AG04449 (cell line): ENCODE measurements around the gene UNC93A.

Source experiments
- CTCF ChIA-PET: fragments of 350-600 bp; formaldehyde crosslinking; extraction: SDS; loops from one replicate; lab custom pipeline; 2021; ENCODE audit warnings: antibody characterized with exemption; lab: Yijun Ruan, JAX
- POLR2A ChIA-PET: fragments of 400-600, 350-600 bp; formaldehyde crosslinking; extraction: SDS; loops from one replicate; lab custom pipeline; 2020; ENCODE audit warnings: antibody characterized with exemption, inconsistent platforms; lab: Yijun Ruan, JAX
- DNase-seq: peaks from one replicate; pipeline ENCODE4 v3.0.0-alpha.2; 2010; ENCODE audit warnings: low read depth, low spot score
- H3K4me3 ChIP-seq: 2 replicates; pipeline ENCODE4 v1.5.1; 2011; ENCODE audit warnings: low read depth, mild to moderate bottlenecking, control low read depth, low read length
- TF ChIP-seq, protein P1 (sequence below): IDR thresholded peaks from one replicate; pipeline ENCODE4 v1.5.1; 2011; ENCODE audit warnings: mild to moderate bottlenecking, moderate library complexity, low read length, control low read depth, inconsistent platforms; ENCODE audit not compliant: insufficient read depth; ENCODE audit errors: missing control alignments

The UNC93A gene

DNA sequence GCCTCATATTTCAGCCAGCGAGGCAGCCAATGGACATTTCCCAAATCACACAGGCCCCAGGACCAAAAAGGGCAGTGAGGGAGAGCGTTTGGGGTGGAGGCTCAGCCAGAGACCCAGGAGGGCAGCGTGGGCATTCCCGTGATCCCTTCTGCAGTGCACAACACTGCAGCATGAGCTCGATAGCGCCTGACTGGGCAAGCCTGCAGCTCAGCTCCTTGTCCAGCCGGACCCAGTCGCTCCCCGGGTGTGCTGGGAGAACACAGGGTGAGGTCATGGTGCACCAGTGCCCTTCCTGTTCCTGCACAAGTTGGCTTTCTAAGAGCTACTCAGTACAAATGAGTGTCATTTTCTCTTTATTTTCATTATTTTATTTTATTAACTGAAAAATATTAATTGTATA, 39.6 kb downstream of the UNC93A start:
- ChIA-PET CTCF (no interaction called here), POLR2A (no interaction called here)
- DNase-seq = no peak
- no peak overlapping the region for H3K4me3 ChIP-seq
- TF ChIP-seq, protein P1, sequence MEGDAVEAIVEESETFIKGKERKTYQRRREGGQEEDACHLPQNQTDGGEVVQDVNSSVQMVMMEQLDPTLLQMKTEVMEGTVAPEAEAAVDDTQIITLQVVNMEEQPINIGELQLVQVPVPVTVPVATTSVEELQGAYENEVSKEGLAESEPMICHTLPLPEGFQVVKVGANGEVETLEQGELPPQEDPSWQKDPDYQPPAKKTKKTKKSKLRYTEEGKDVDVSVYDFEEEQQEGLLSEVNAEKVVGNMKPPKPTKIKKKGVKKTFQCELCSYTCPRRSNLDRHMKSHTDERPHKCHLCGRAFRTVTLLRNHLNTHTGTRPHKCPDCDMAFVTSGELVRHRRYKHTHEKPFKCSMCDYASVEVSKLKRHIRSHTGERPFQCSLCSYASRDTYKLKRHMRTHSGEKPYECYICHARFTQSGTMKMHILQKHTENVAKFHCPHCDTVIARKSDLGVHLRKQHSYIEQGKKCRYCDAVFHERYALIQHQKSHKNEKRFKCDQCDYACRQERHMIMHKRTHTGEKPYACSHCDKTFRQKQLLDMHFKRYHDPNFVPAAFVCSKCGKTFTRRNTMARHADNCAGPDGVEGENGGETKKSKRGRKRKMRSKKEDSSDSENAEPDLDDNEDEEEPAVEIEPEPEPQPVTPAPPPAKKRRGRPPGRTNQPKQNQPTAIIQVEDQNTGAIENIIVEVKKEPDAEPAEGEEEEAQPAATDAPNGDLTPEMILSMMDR = no peak

DNA sequence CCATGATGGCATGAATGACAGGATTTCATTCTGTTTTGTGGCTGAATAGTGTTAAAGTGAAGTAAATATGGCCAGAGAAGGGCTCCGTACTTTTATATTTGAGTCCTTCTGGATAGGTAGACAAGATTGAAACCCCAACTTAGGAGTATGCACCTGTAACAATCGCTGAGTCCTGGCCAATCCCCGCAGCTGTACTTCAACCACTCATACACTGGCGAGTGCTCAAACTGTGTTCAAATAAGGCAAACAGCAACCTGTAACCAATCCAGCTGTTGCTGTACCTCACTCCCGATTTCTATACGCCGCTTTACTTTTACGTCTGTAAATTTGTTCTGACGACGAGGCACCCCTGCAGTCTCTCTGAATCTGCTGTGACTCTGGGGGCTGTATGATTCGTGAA, 40.5 kb downstream of the UNC93A start:
- DNase-seq = no peak
- ChIA-PET POLR2A (no interaction called here), CTCF (no interaction called here)
- no peak overlapping the region for H3K4me3 ChIP-seq
- TF ChIP-seq, protein P1 = no peak

DNA sequence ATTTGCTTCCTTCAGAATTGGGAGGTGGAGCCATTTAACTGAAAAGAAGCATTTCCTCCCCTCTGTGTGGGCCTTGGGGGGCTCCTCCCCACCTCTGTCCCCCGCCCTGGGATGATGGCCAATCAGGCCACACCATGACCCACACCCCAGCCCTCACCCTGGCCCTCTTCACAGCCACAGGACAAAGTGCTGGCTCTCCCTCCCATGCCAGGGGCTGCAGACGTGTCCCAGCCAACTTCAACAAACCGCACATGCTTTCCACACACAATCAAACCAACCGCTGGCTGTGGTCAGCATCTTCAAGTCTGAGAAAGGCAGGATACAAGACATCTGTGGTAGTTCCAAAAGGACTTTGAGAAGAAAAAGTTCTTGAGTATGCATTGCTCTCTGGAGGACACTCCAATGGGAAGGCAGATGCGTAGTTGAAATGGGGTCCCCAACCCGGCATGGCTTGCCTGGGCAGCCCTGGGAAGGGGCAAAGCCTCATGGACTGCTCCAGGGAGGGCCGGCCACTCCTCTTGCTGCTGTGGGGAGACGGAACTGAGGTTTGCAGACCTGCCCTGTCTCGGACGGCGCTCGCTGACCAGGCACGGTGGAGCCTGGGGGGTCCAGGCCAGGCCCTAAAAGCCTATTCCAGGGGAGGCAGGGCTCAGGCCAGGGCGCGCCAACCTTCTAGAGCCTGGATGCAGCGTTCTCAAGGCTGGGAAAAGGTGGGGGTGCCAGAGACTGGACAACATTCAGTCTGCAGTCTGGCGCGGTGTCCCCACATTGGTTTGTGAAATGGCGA, 45.9 kb downstream of the UNC93A start:
- no peak overlapping the region for H3K4me3 ChIP-seq
- TF ChIP-seq, protein P1 = no peak
- POLR2A ChIA-PET = no interaction called here
- no peak for DNase-seq
- CTCF ChIA-PET = no interaction called here

DNA sequence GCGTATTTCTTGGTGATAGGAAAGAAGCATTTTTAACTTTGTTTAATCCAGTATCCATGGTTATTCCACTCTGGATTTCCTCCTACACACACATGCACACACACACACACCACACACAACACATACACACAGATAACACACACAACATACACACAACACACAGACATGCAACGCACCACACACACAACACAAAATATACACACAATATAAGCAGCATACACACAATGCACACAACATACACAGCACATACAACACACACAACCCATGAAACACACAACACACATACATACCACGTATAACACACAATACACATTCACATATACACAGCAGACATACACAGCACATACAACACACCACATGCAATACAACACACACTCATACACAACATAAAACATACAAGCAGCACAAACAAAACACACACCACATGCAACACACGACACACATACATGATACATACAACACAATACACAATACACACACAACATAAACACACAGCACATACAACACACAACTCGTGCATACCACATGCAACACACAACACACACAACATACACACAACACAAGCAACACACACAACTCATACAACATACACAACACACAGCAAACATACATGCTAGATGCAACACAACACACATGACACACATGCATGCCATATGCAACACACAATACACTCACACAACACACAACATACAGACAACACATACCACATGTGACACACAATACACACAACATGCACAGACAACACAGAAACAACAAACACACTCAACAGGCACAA, 46.7 kb downstream of the UNC93A start:
- H3K4me3 ChIP-seq = no peak overlapping the region
- ChIA-PET CTCF (no interaction called here), POLR2A (no interaction called here)
- TF ChIP-seq, protein P1 = no peak
- no peak for DNase-seq

DNA sequence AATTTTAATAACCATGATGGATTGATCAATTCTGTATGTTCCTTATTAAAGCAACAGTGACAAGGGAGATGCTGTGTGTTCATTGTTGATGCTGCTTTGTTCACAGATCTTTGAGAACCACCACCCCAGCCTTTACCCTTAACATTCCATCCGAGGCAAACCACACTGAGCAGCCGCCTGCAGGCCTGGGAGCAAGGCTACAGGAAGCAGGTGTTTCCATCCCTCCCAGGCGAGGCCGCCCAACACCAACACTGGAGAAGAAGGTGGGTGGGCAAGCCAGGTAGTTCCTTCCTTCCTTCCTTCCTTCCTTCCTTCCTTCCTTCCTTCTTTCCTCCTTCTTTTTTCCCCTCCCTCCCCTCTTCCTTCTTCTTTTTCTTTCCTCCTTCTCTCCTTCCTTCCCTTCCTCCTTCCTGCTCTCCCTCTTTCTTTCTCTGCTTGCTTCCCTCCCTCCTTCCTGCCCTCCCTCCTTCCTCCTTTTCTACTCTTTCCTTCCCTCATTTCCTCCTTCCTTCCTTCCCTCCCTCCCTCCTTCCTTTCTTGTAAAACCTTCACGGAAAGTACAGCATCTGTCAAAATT, 47.5 kb downstream of the UNC93A start:
- ChIA-PET CTCF (no interaction called here), POLR2A (no interaction called here)
- TF ChIP-seq, protein P1 = no peak
- H3K4me3 ChIP-seq = no peak overlapping the region
- DNase-seq = no peak

DNA sequence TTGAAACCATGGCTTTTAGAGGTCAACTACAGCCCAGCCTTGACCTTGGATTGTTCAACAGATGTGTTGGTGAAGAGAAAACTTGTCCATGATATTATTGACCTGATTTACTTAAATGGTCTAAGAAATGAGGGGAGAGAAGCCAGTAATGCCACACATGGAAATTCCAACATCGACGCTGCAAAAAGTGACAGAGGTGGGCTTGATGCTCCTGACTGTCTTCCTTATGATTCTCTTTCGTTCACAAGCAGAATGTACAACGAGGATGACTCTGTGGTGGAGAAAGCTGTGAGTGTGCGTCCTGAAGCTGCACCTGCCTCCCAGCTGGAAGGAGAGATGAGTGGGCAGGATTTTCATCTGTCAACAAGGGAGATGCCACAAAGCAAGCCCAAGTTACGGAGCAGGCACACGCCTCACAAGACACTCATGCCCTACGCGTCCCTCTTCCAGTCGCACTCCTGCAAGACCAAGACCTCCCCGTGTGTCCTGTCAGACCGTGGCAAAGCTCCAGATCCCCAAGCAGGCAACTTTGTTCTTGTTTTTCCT, 50.0 kb downstream of the UNC93A start:
- ChIA-PET CTCF (no interaction called here), POLR2A (no interaction called here)
- TF ChIP-seq, protein P1 = no peak
- no peak overlapping the region for H3K4me3 ChIP-seq
- DNase-seq = no peak
